GM21786 (cell line): Measurements from ENCODE around the gene CLMN.

Experiments
- ATAC-seq: cut with Tn5 transposase; IDR thresholded peaks from one replicate; pipeline ENCODE4 v1.9.1; 2021; ENCODE audit not compliant: unreplicated experiment

The CLMN gene

GRCh38 chr14:95174184-95174792 lies 145.4 kb downstream of the CLMN start:
- no peak for ATAC-seq

DNA sequence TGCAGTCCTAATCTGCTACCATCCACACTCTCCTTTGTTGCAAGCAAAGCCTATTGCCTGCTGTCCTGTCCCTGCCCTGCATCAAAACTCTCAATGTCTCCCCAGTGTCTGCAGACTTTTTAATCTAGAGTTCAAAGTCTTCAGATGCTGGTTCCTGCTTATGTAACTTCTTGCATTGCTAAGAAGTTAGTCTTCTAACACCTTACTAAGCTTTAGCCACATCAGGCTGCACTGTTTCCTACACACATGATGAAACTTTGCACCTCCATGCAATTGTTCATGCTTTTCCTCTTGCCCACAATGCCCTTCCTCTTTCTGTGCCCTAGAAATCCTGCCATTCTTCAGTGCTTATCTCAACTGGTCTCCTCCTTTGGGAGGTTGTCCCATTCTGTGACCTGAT lies 146.2 kb downstream of the CLMN start:
- no peak for ATAC-seq

- no peak for ATAC-seq
These were observed 152.5 kb downstream of the CLMN start for GRCh38 chr14:95167177-95167576.

GRCh38 chr14:95165517-95165916 lies 154.2 kb downstream of the CLMN start:
- no peak for ATAC-seq

DNA sequence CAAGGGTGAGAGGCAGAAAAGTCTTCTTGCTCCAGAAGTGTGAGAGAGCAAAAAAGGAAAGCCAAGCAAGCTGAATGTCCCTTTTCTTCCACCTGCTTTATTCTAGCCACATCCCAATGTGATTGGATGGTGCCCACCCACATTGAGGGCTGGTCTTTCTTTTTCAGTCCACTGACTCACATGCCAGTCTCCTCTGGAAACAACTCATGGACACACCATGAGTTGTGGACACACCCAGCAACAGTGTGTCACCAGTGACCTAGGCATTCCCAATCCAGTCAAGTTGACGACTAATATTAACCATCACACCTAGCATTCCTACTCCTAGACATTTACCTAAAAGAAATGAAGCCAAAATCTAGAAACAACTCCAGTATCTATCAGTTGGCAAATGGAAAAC lies 155.2 kb downstream of the CLMN start:
- no peak for ATAC-seq

DNA sequence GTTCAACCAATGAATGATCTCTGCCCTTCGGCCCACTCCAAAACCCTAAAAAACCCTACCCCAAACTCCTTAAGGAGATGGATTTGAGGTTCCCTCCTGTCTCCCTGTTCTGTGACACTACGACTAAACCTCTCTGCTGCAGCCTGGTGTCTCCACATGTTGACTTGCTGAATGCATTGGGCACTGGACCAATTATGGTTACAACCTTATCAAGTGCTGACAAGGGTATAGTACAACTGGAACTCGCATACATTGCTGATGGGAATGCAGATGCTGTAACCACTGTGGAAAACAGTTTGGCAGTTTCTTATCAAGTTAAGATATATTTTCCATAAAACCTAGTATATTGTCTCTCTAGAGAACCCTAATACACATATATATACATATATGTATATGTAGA lies 156.0 kb downstream of the CLMN start:
- no peak for ATAC-seq

- ATAC-seq, result no peak
These were observed 156.6 kb downstream of the CLMN start for GRCh38 chr14:95163132-95163531.

- no peak for ATAC-seq
These were observed 157.1 kb downstream of the CLMN start for GRCh38 chr14:95162641-95163040.

DNA sequence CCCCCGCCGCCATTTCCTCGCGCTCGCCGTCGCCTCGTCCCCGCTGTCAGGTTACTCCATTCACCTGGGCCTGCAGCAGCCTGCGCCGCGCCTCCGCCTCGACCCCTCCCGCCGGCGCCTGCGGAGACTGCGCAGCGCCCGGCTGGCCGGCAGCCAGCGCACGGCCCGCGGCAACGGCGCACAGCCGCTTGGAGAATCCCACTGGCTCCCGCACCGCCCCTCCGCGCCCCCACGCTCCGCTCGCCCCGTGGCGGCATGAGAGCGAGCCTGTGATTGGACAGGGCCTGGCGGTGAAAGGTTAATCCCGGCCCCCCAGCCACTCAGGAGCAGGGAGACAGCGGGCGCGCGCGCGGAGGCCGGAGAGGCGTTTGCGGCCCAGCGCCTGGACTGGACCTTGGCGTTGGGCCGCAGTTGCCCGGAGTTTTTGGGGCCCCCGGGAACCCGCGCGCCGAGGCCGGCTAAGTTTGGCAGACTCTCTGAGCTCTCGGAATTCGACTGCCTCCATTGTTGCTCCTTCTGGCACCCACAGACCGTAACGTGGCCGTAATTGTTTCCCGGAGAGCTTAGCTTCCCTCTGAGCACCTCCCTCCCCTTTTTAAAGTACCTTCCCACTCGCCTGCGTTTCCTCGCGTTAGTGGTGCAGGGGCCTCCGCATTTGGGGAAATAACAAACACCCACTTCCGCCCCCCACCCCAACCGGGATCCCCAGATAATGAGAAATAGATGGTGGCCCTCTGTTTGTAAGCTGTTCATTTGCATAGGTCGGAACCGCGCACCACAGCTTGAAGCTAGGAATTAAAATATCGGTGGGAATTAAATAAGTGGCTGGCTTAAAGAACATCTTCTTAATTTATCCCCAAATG lies 162.2 kb downstream of the CLMN start, which contains the start of gene DICER1:
Gene DICER1, minus strand, starts transcription at position 203 of the 863 bp plus-strand sequence. CDS start 24,071 bp downstream, outside the sequence.
- peak; percentile 74 for ATAC-seq

DNA sequence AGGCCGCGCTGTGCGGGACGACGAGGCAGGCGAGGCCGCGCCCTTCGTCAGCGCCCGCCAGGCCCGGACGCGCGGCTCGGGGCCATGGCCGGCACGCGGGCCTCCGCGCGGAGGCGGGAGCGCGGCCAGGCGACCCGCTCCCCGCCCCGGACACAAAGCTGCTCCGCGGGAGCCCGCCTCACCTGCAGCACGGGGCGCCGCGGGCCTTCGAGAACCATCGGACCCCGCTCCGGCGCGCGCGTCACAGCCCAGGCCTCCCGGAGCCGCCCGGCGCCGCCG lies 162.7 kb downstream of the CLMN start:
- peak; percentile 18 for ATAC-seq

DNA sequence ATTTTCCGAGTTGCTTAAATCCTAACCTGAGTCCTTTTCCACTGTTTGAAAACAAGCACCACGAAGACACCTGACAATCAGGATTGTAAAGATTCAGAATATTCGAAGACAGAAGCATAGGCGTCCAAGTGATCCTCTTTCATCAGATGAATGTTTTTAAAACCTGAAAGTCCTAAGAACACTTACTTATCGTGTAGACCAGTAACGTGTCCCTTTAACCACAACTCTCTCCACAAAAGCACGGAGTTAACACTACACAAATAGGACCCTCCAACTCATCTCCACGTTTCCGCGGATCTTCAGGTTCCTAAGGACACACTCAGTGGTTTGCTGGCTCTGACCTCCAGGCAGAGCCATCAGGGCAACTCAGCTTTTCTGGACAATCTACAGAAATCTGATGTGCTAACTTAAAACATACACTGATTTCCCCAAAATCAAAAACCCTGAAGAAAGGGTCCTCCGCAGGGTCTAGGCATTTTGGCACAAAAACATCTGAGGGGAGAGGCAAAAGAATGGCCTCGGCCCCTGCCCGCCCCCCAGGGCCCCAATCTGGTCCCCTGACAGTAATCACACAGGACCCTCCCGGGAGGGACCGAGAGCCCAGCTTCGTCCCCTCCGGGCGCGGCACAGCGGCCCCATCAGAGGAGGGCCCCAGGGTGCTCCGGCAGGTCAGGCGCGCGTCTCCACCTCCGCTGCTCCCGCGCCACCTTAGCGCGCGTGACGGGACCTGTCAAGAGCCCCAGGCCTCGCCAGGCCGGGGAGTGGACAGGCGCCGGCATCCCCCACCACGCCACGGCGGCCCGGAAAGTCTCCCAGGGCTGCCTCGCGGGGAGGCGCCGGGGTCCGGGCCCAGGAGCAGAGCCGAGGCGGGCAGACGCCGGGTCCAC lies 163.3 kb downstream of the CLMN start:
- ATAC-seq, result peak; percentile 32

DNA sequence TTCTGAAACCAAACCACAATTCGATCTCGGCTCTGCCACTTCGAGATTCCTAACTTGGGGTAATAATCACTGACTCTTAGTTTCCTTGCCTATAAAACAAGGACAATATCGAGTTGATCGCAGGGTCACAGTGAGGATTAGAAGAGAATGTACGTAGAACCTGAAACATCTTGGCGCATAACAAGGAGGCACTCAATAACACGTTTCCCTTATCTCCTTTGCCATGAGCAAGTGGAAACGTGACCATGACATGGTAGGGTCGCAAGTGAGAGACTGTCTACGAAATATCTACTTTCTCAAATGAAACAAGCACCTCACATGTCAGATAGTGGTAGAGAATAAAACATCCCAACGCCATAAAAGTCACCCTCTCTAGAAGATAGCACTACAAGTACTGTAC lies 164.7 kb downstream of the CLMN start:
- ATAC-seq, result no peak

GRCh38 chr14:95153866-95154265 lies 165.8 kb downstream of the CLMN start:
- ATAC-seq, result no peak

- ATAC-seq, result no peak
These were observed 168.1 kb downstream of the CLMN start for GRCh38 chr14:95151561-95151960.

GRCh38 chr14:95150910-95151309 lies 168.8 kb downstream of the CLMN start:
- no peak for ATAC-seq

DNA sequence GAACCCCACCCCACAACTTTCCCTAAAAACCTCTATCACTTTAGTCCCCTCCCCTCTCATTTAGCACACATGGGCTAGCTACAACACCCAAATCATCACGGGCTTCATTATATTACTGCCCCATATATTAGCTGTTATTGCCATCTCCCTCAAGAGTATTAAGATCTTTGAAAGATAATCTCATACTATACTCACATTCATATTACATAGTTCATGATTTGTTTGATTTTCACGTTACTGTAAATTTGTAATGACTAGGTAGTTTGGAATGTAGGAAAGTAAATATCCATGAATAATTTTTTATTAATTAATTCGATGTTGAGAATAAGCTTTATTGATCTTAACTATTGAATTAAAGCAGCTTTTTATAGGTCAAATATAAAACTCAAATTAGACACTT lies 170.3 kb downstream of the CLMN start:
- no peak for ATAC-seq

DNA sequence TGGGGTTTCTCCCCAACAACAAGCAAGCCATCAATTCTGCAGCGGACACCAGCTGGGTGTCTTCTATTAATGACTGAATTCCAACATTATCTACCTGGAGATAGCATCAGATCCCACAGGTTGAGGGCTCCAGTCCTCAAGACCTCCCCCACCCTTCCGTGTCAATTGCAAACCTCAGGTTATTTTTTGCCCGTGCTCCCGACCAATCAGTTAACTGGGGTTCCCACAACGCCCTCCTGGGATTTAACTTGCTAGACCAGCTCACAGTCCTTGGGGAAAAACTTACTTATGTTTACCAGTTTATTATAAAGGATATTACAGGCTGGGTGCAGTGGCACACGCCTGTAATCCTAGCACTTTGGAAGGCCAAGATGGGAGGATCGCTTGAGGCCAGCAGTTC lies 172.1 kb downstream of the CLMN start:
- ATAC-seq, result no peak

GRCh38 chr14:95146079-95146771 lies 173.5 kb downstream of the CLMN start:
- ATAC-seq, result no peak

DNA sequence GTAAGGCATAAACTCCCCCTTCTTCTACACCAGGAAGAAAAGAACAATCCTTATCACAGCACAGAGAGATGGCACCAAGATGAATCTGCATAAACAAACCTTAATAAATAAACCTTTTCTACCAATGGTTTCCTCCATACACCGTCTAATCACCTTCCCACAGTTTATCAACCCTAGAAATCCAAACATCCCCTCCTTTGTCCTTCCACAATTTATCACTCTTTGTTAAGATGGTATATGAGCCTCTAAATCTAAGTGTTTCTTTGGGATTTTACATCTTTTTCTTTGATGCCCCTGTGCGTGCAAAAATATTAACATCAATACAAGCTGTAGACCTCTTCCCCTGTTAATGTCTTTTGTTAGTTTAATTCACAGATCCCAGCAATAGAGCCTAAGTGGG lies 174.9 kb downstream of the CLMN start:
- no peak for ATAC-seq

- no peak for ATAC-seq
These were observed 175.7 kb downstream of the CLMN start for GRCh38 chr14:95143808-95144620.
